ENCODE results near the gene ZNF625.

DNA sequence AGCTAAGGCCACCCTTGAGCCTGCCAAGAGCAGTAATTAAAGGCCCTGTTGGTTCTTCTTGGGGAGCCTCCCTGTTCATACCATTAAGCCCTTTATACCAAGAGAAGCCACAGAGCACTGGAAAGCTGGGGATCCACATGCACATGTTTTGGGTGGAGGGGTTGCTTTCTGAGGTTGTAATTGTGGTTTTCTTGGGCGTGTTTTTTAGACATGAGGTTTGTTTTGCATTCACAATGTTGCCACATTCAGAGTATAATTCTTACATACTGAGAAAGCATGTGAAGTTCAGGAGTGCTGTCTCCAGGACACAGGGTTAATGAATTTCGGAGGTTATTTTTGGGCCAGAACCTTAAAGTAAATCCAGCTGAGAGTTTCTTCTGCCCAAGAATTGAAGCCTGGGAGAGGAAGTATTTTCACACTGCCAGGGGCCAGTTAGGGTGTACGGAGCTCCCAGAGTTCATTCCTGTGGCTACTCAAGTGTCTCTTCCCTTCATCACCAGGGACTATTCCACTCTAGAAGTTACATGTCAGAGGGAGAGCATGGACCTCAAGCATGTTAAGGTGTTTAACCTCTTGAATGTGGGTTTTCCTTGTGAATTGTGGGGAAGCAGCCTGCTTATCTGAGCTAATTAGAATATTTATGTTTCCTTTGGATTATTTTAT lies 43.4 kb upstream of the ZNF625 start:
- no peak for TF ChIP-seq CTCF (conservative IDR thresholded peaks at IDR 0.05; ENCODE audit: low read length)
- no peak for TF ChIP-seq EZH2phosphoT487 (IDR thresholded peaks at IDR 0.05; ENCODE audit: borderline replicate concordance)

Data from Loucy (cell line).